Measurements from ENCODE around the gene RGS3. TPM values are rescaled to one million over a fixed set of nuclear protein-coding genes. Genes with fewer than 3 reads are reported as not detected.

Gene RGS3
- total and polyA plus RNA-seq, 10 of the 15 experiments (the other 5 are each of a cell fraction or from before 2014, with no cell fraction given), result 2.9 to 138 (median 28.8) TPM

- in situ Hi-C loops (cut with MboI) (no loop called here), intact Hi-C loops (cut with micrococcal nuclease; ENCODE audit: unreplicated experiment) (no loop called here)
- no peak for DNase-seq (ENCODE audit: low read depth, low spot score)
- SMC1A ChIA-PET (ENCODE audit: uncharacterized antibody, unreplicated experiment), result interaction anchor here (1.0 to 1.4 kb wide), 3 partner anchors 34 to 166 kb away, joined by 3 to 4 read pairs (median 4); no protein-coding TSS in a partner anchor
- RAD21 ChIA-PET (ENCODE audit: unreplicated experiment), result interaction anchor here (1.1 kb wide), 1 partner anchor 43 kb away, joined by 3 read pairs; no protein-coding TSS in a partner anchor
- CTCF ChIA-PET, result interaction anchor here (0.5 to 4.7 kb wide), 2 partner anchors 50 to 61 kb away, joined by 3 to 19 read pairs; no protein-coding TSS in a partner anchor
- peaks cover 44 to 49% of the 10 kb centered on the region in 2 experiments for H3K36me3 ChIP-seq (ENCODE audit: control insufficient read depth in 2 of 2, insufficient read depth in 2 of 2, low read length in 1 of 2)
- H3K79me2 ChIP-seq (ENCODE audit: control insufficient read depth, insufficient read depth, low read length), result peaks cover 14% of the 10 kb centered on the region
- no peak overlapping the region for H3K4me2 ChIP-seq (ENCODE audit: control insufficient read depth, insufficient read depth)
- ATAC-seq, result no peak
- no peaks in the 10 kb centered on the region for H3K4me1 ChIP-seq (ENCODE audit: control insufficient read depth, insufficient read depth, low read length)
- peaks cover 21% of the 10 kb centered on the region for H4K20me1 ChIP-seq (ENCODE audit: control insufficient read depth, insufficient read depth)
- no peak overlapping the region for H3K27ac ChIP-seq (ENCODE audit: control insufficient read depth, insufficient read depth)
- POLR2A ChIA-PET, result interaction anchor here (1.0 to 1.1 kb wide), 2 partner anchors 8 to 14 kb away, joined by 3 to 4 read pairs; no protein-coding TSS in a partner anchor
- H2AFZ ChIP-seq (ENCODE audit: control insufficient read depth, low read depth, low read length), result no peak overlapping the region
- FAIRE-seq, result peak; percentile 18
- TF ChIP-seq IRF5 (IDR thresholded peaks at IDR 0.05; ENCODE audit: borderline replicate concordance) (no peak), NR2F1 (conservative IDR thresholded peaks at IDR 0.05) (no peak), EP300 (IDR thresholded peaks at IDR 0.05; ENCODE audit: borderline replicate concordance in 1 of 2, control insufficient read depth in 1 of 2, low read depth in 2 of 2, low read length in 2 of 2) (no peak), SRF (IDR thresholded peaks at IDR 0.05; ENCODE audit: low read depth in 2 of 2, low read length in 2 of 2) (no peak), FOXK2 (IDR thresholded peaks at IDR 0.05) (no peak), GABPA (IDR thresholded peaks at IDR 0.05; ENCODE audit: low read depth) (no peak), MTA2 (IDR thresholded peaks at IDR 0.05; ENCODE audit: low read depth) (no peak)
- TF ChIP-seq, protein P1, sequence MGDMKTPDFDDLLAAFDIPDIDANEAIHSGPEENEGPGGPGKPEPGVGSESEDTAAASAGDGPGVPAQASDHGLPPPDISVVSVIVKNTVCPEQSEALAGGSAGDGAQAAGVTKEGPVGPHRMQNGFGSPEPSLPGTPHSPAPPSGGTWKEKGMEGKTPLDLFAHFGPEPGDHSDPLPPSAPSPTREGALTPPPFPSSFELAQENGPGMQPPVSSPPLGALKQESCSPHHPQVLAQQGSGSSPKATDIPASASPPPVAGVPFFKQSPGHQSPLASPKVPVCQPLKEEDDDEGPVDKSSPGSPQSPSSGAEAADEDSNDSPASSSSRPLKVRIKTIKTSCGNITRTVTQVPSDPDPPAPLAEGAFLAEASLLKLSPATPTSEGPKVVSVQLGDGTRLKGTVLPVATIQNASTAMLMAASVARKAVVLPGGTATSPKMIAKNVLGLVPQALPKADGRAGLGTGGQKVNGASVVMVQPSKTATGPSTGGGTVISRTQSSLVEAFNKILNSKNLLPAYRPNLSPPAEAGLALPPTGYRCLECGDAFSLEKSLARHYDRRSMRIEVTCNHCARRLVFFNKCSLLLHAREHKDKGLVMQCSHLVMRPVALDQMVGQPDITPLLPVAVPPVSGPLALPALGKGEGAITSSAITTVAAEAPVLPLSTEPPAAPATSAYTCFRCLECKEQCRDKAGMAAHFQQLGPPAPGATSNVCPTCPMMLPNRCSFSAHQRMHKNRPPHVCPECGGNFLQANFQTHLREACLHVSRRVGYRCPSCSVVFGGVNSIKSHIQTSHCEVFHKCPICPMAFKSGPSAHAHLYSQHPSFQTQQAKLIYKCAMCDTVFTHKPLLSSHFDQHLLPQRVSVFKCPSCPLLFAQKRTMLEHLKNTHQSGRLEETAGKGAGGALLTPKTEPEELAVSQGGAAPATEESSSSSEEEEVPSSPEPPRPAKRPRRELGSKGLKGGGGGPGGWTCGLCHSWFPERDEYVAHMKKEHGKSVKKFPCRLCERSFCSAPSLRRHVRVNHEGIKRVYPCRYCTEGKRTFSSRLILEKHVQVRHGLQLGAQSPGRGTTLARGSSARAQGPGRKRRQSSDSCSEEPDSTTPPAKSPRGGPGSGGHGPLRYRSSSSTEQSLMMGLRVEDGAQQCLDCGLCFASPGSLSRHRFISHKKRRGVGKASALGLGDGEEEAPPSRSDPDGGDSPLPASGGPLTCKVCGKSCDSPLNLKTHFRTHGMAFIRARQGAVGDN (IDR thresholded peaks at IDR 0.05), result no peak
- no peak overlapping the region for H3K4me3 ChIP-seq
- H3K9me3 ChIP-seq (replicated peaks; ENCODE audit: control insufficient read depth, insufficient read depth, low read length), result no peaks in the 10 kb centered on the region
- H3K9ac ChIP-seq (ENCODE audit: control insufficient read depth, insufficient read depth, low read length), result no peak overlapping the region
- BruUV-seq (replicated peaks), result TSS peak; percentile 27
- 65% methylated on average over 4 of the region's 4 CpGs for WGBS (ENCODE audit: insufficient coverage, insufficient replicate concordance, low lambda C conversion rate, missing lambda C conversion rate)
- no peaks in the 10 kb centered on the region for H3K27me3 ChIP-seq (replicated peaks in 1 of 2; ENCODE audit: control insufficient read depth in 2 of 2, insufficient read depth in 2 of 2, low read length in 1 of 2)
Measured at GRCh38 chr9:113530022-113530635, 66.6 kb downstream of the RGS3 start.

All from GM12878 (cell line).